Gastroesophageal sphincter (tissue), 3 donors: ENCODE results near the gene PCP2.

Experiments used
- EP300 ChIP-seq: sonication (generic); formaldehyde crosslinking; IDR thresholded peaks from one replicate; pipeline ENCODE4 v1.6.1; 2017; ENCODE audit warnings: antibody characterized with exemption, mild to moderate bottlenecking
- POLR2A ChIP-seq, 2 donors: fragments of 450-650 bp; IDR thresholded peaks; one replicate each; pipeline ENCODE4 v1.6.1; 2017; ENCODE audit warnings: antibody characterized with exemption in 2 of 2, mild to moderate bottlenecking in 2 of 2, moderate library complexity in 1 of 2
- POLR2AphosphoS5 ChIP-seq: sonication (generic); formaldehyde crosslinking; IDR thresholded peaks from one replicate; pipeline ENCODE4 v1.6.1; 2017; ENCODE audit warnings: antibody characterized with exemption
- TF ChIP-seq, protein P1 (sequence below), 4 experiments: fragments of 200-600 bp in 2 of 4; fragments of 450-650 bp in 2 of 4; sonication (generic) in 1 of 4; IDR thresholded peaks; one replicate each; pipeline ENCODE4 v1.5.1; 2017 to 2019; ENCODE audit warnings: antibody characterized with exemption in 4 of 4, mild to moderate bottlenecking in 2 of 4, moderate library complexity in 2 of 4

DNA sequence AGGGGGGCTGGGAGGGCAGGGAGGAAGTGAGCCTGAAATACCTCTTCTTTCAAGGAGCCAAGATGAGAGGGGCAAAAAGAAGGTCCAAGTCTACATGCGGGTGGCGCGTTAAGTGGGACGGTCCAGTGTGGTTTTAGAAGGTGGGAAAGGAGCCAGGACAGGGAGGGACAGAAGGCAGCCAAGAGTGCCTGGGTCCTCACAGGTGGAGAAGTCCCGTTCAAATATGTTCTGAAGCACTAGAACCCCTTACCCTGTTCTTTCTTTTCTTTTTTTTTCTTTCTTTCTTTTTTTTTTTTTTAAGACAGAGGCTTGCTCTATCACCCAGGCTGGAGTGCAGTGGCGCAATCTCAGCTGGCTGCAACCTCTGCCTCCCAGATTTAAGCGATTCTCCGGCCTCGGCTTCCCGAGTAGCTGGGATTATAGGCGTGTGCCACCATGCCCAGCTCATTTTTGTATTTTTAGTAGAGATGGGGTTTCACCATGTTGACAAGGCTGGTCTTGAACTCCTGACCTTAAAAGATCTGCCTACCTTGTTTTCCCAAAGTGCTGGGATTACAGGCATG lies 30.5 kb downstream of the PCP2 start:
- TF ChIP-seq, protein P1, sequence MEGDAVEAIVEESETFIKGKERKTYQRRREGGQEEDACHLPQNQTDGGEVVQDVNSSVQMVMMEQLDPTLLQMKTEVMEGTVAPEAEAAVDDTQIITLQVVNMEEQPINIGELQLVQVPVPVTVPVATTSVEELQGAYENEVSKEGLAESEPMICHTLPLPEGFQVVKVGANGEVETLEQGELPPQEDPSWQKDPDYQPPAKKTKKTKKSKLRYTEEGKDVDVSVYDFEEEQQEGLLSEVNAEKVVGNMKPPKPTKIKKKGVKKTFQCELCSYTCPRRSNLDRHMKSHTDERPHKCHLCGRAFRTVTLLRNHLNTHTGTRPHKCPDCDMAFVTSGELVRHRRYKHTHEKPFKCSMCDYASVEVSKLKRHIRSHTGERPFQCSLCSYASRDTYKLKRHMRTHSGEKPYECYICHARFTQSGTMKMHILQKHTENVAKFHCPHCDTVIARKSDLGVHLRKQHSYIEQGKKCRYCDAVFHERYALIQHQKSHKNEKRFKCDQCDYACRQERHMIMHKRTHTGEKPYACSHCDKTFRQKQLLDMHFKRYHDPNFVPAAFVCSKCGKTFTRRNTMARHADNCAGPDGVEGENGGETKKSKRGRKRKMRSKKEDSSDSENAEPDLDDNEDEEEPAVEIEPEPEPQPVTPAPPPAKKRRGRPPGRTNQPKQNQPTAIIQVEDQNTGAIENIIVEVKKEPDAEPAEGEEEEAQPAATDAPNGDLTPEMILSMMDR (IDR thresholded peaks at IDR 0.05), result no peak
- no peak for TF ChIP-seq EP300
- TF ChIP-seq POLR2A (IDR thresholded peaks at IDR 0.05), result no peak
- no peak for TF ChIP-seq POLR2AphosphoS5
